ENCODE data around the gene PTPN2.
"Not testable (repeated sequence)": the region's sequence is repeated elsewhere in the genome, so short reads cannot be mapped to it uniquely, and the experiment has no call there.

PTPN2 gene

GRCh38 chr18:12769644-12770440 is 114.2 kb downstream of the PTPN2 start:
- DNase-seq = no peak

GRCh38 chr18:12769136-12769535 is 114.9 kb downstream of the PTPN2 start:
- no peak for DNase-seq

GRCh38 chr18:12768625-12769024 is 115.4 kb downstream of the PTPN2 start:
- DNase-seq = no peak

- no peak for DNase-seq
Measured at GRCh38 chr18:12767580-12768155, 116.4 kb downstream of the PTPN2 start.

GRCh38 chr18:12766986-12767433 is 117.0 kb downstream of the PTPN2 start:
- DNase-seq = no peak

- no peak for DNase-seq
Measured at GRCh38 chr18:12765586-12765985, 118.5 kb downstream of the PTPN2 start.

- DNase-seq = no peak
Measured at GRCh38 chr18:12765126-12765525, 118.9 kb downstream of the PTPN2 start.

- not testable (repeated sequence) for DNase-seq
Measured at GRCh38 chr18:12758566-12758965, 125.5 kb downstream of the PTPN2 start.

- DNase-seq = not testable (repeated sequence)
Measured at GRCh38 chr18:12756619-12757239, 127.3 kb downstream of the PTPN2 start.

GRCh38 chr18:12755606-12756005 is 128.4 kb downstream of the PTPN2 start:
- not testable (repeated sequence) for DNase-seq

- DNase-seq = no peak
Measured at GRCh38 chr18:12754511-12754910, 129.5 kb downstream of the PTPN2 start.

- DNase-seq = no peak
Measured at GRCh38 chr18:12751891-12752290, 132.1 kb downstream of the PTPN2 start.

GRCh38 chr18:12751503-12751884 is 132.5 kb downstream of the PTPN2 start:
- DNase-seq = no peak

GRCh38 chr18:12750715-12751502 is 133.1 kb downstream of the PTPN2 start:
- no peak for DNase-seq

GRCh38 chr18:12750076-12750714 is 133.8 kb downstream of the PTPN2 start:
- DNase-seq = no peak

- no peak for DNase-seq
Measured at GRCh38 chr18:12749121-12749520, 134.9 kb downstream of the PTPN2 start.

- DNase-seq = no peak
Measured at GRCh38 chr18:12748671-12749070, 135.4 kb downstream of the PTPN2 start.

GRCh38 chr18:12747530-12748315 is 136.3 kb downstream of the PTPN2 start:
- no peak for DNase-seq

- no peak for DNase-seq
Measured at GRCh38 chr18:12745095-12745795, 138.8 kb downstream of the PTPN2 start.

GRCh38 chr18:12744103-12744502 is 139.9 kb downstream of the PTPN2 start:
- peak; percentile 65 to 86 for DNase-seq

- no peak for DNase-seq
Measured at GRCh38 chr18:12742453-12742852, 141.6 kb downstream of the PTPN2 start.
